HepG2 (cell line): Measurements from ENCODE around the gene ECE2. TPM values are rescaled to one million over a fixed set of nuclear protein-coding genes. Genes with fewer than 3 reads are reported as not detected.

Experiments
- CBX1 ChIP-seq: IDR thresholded peaks from one replicate; pipeline ENCODE4 v1.6.1; 2016; ENCODE audit warnings: antibody characterized with exemption, low read depth
- HDAC6 ChIP-seq: fragments of 200-600 bp; sonication (generic); IDR thresholded peaks from 2 replicates; pipeline ENCODE4 v1.7.0; 2017; ENCODE audit warnings: mild to moderate bottlenecking, antibody characterized with exemption, low read length, low read depth
- HMGA1 ChIP-seq: sonication (generic); formaldehyde crosslinking; conservative IDR thresholded peaks from 2 replicates; pipeline ENCODE4 v1.4.0; 2020; ENCODE audit warnings: missing genetic modification reagents
- MAZ ChIP-seq, 2 experiments: sonication (generic) in 1 of 2; formaldehyde crosslinking in 1 of 2; IDR thresholded peaks; 2 replicates each; pipeline versions ENCODE4 v1.5.0 to v1.6.1; 2012 to 2020; ENCODE audit warnings: low read depth in 2 of 2, mild to moderate bottlenecking in 2 of 2, borderline replicate concordance in 1 of 2, improper control_type of control experiment in 1 of 2, low read length in 1 of 2, missing genetic modification reagents in 1 of 2, moderate library complexity in 1 of 2
- NFE2 ChIP-seq: sonication (generic); formaldehyde crosslinking; IDR thresholded peaks from 2 replicates; pipeline ENCODE4 v1.4.0; 2020; ENCODE audit warnings: missing genetic modification reagents
- SKI ChIP-seq: fragments of 450-650 bp; IDR thresholded peaks from one replicate; pipeline ENCODE4 v1.6.1; 2018; ENCODE audit warnings: mild to moderate bottlenecking; ENCODE audit not compliant: partially characterized antibody
- SOX5 ChIP-seq: IDR thresholded peaks from 2 replicates; pipeline ENCODE4 v1.6.1; 2016; ENCODE audit warnings: borderline replicate concordance
- SP5 ChIP-seq: IDR thresholded peaks from 2 replicates; pipeline ENCODE4 v1.6.1; 2016; ENCODE audit warnings: low read depth, borderline replicate concordance
- SUZ12 ChIP-seq: fragments of 150-350 bp; IDR thresholded peaks from 2 replicates; pipeline ENCODE4 v1.6.1; 2014; ENCODE audit warnings: low read depth, low read length
- SYNCRIP ChIP-seq: fragments of 200-400 bp; formaldehyde crosslinking; IDR thresholded peaks from 2 replicates; pipeline ENCODE4 v1.6.1; 2018; ENCODE audit warnings: mild to moderate bottlenecking, low read depth, low read length; ENCODE audit not compliant: insufficient read depth
- TBX2 ChIP-seq: sonication (generic); formaldehyde crosslinking; IDR thresholded peaks from 2 replicates; pipeline ENCODE4 v1.5.0; 2020; ENCODE audit warnings: missing genetic modification reagents, mild to moderate bottlenecking, borderline replicate concordance
- ZNF138 ChIP-seq: sonication (generic); formaldehyde crosslinking; IDR thresholded peaks from 2 replicates; pipeline ENCODE4 v1.5.0; 2020; ENCODE audit warnings: mild to moderate bottlenecking, low read depth, missing genetic modification reagents
- ZSCAN25 ChIP-seq: sonication (generic); formaldehyde crosslinking; IDR thresholded peaks from 2 replicates; pipeline ENCODE4 v1.8.0; 2022; ENCODE audit warnings: mild to moderate bottlenecking, missing genetic modification reagents
- polyA plus RNA-seq, 8 experiments: library from polyadenylated mRNA; depleted of rRNA in 3 of 8; stranded (reverse) in 7 of 8; unstranded in 1 of 8; fragments of >200 nt; fragmentation: Illumina TruSeq in 4 of 8; extraction: Trizol in 4 of 8; gene quantifications; 2 replicates each; pipeline versions ENCODE4 v1.2.1 to v1.2.3, GENCODE V29; 2011 to 2016; ENCODE audit warnings: low read depth in 4 of 8, missing spikeins in 1 of 8, mixed read lengths in 1 of 8; ENCODE audit not compliant: insufficient read depth in 1 of 8
- total RNA-seq, 5 experiments: library from RNA; depleted of rRNA; stranded (reverse); fragments of >200 nt; fragmentation: Illumina TruSeq; extraction: Trizol; gene quantifications; 2 replicates each; pipeline ENCODE4 v1.2.3, GENCODE V29; 2016; ENCODE audit warnings: low read depth in 1 of 5
- TF ChIP-seq, protein P1 (sequence below): sonication (generic); formaldehyde crosslinking; IDR thresholded peaks from 2 replicates; pipeline ENCODE4 v1.4.0; 2020; ENCODE audit warnings: missing genetic modification reagents
- TF ChIP-seq, protein P2 (sequence below): sonication (generic); formaldehyde crosslinking; conservative IDR thresholded peaks from 2 replicates; pipeline ENCODE4 v1.4.0; 2020; ENCODE audit warnings: missing genetic modification reagents
- TF ChIP-seq, protein P3 (sequence below): IDR thresholded peaks from 2 replicates; pipeline ENCODE4 v1.6.1; 2016; ENCODE audit warnings: missing compliant biosample characterization, missing genetic modification reagents, borderline replicate concordance
- TF ChIP-seq, protein P4 (sequence below): sonication (generic); formaldehyde crosslinking; IDR thresholded peaks from 2 replicates; pipeline ENCODE4 v1.5.1; 2020; ENCODE audit warnings: mild to moderate bottlenecking, missing genetic modification reagents, moderate library complexity
- TF ChIP-seq, protein P5 (sequence below): sonication (generic); formaldehyde crosslinking; IDR thresholded peaks from 2 replicates; pipeline ENCODE4 v1.8.0; 2022; ENCODE audit warnings: missing genetic modification reagents, mild to moderate bottlenecking, moderate library complexity, borderline replicate concordance

ECE2 gene
- total and polyA plus RNA-seq, 2 of the 13 experiments (the other 11 are each of a cell fraction or from before 2014, with no cell fraction given), result not detected

DNA sequence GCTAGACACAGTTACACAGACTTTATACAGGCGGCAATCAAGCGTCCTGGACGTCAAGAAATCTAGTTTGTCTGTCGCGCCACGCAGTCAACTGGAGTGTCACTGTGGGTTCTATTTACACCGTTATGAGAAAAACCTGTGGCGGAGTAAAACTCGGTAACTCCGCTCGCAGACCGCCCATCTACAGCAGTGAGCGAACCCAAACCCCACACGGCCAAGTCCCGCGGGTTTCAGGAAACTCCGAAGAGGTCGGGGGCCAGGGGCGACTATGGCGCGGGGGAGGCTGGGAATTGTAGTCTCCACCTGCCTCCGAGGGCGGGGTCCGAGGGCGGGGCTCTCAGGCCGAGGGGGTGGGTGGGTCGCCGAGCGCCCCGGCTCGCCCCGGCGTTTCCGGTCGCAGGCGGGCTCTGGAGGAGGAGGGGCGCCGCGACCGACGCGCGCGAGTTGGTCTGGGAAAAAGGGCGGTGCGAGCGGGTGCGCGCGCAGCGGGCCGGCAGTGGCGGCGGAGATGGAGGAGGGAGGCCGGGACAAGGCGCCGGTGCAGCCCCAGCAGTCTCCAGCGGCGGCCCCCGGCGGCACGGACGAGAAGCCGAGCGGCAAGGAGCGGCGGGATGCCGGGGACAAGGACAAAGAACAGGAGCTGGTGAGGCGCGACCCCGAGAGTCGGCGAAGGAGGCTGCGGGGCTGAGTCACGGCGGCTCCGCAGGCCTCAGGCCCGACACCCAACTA, 23.1 kb downstream of the ECE2 start, which contains the start of gene PSMD2 (continued):
- TF ChIP-seq NFE2 (CRISPR knock-in tag) (no peak), HDAC6 (no peak), SKI (peak; percentile 17), TBX2 (no peak; the same call in 1 of the 2 replicates), SOX5 (peak; percentile 8; the same call in 1 of the 2 replicates), HMGA1 (CRISPR knock-in tag) (no peak), MAZ (IDR thresholded peaks at IDR 0.05; ENCODE audit: borderline replicate concordance, low read depth, low read length) (peak; percentile 93), MAZ (CRISPR knock-in tag; IDR thresholded peaks at IDR 0.05; ENCODE audit: low read depth) (peak; percentile 68), SYNCRIP (no peak), ZSCAN25 (no peak), SP5 (peak; percentile 72; the same call in 1 of the 2 replicates), CBX1 (no peak), ZNF138 (CRISPR knock-in tag) (no peak), SUZ12 (peak; percentile 60)
- TF ChIP-seq, protein P1, sequence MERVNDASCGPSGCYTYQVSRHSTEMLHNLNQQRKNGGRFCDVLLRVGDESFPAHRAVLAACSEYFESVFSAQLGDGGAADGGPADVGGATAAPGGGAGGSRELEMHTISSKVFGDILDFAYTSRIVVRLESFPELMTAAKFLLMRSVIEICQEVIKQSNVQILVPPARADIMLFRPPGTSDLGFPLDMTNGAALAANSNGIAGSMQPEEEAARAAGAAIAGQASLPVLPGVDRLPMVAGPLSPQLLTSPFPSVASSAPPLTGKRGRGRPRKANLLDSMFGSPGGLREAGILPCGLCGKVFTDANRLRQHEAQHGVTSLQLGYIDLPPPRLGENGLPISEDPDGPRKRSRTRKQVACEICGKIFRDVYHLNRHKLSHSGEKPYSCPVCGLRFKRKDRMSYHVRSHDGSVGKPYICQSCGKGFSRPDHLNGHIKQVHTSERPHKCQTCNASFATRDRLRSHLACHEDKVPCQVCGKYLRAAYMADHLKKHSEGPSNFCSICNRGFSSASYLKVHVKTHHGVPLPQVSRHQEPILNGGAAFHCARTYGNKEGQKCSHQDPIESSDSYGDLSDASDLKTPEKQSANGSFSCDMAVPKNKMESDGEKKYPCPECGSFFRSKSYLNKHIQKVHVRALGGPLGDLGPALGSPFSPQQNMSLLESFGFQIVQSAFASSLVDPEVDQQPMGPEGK (CRISPR knock-in tag), result peak; percentile 80
- TF ChIP-seq, protein P2, sequence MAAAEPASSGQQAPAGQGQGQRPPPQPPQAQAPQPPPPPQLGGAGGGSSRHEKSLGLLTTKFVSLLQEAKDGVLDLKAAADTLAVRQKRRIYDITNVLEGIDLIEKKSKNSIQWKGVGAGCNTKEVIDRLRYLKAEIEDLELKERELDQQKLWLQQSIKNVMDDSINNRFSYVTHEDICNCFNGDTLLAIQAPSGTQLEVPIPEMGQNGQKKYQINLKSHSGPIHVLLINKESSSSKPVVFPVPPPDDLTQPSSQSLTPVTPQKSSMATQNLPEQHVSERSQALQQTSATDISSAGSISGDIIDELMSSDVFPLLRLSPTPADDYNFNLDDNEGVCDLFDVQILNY (CRISPR knock-in tag), result no peak; the same call in 1 of the 2 replicates
- TF ChIP-seq, protein P3, sequence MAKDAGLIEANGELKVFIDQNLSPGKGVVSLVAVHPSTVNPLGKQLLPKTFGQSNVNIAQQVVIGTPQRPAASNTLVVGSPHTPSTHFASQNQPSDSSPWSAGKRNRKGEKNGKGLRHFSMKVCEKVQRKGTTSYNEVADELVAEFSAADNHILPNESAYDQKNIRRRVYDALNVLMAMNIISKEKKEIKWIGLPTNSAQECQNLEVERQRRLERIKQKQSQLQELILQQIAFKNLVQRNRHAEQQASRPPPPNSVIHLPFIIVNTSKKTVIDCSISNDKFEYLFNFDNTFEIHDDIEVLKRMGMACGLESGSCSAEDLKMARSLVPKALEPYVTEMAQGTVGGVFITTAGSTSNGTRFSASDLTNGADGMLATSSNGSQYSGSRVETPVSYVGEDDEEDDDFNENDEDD (CRISPR knock-in tag), result peak; percentile 70; the same call in 1 of the 2 replicates
- TF ChIP-seq, protein P4, sequence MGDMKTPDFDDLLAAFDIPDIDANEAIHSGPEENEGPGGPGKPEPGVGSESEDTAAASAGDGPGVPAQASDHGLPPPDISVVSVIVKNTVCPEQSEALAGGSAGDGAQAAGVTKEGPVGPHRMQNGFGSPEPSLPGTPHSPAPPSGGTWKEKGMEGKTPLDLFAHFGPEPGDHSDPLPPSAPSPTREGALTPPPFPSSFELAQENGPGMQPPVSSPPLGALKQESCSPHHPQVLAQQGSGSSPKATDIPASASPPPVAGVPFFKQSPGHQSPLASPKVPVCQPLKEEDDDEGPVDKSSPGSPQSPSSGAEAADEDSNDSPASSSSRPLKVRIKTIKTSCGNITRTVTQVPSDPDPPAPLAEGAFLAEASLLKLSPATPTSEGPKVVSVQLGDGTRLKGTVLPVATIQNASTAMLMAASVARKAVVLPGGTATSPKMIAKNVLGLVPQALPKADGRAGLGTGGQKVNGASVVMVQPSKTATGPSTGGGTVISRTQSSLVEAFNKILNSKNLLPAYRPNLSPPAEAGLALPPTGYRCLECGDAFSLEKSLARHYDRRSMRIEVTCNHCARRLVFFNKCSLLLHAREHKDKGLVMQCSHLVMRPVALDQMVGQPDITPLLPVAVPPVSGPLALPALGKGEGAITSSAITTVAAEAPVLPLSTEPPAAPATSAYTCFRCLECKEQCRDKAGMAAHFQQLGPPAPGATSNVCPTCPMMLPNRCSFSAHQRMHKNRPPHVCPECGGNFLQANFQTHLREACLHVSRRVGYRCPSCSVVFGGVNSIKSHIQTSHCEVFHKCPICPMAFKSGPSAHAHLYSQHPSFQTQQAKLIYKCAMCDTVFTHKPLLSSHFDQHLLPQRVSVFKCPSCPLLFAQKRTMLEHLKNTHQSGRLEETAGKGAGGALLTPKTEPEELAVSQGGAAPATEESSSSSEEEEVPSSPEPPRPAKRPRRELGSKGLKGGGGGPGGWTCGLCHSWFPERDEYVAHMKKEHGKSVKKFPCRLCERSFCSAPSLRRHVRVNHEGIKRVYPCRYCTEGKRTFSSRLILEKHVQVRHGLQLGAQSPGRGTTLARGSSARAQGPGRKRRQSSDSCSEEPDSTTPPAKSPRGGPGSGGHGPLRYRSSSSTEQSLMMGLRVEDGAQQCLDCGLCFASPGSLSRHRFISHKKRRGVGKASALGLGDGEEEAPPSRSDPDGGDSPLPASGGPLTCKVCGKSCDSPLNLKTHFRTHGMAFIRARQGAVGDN (CRISPR knock-in tag), result peak; percentile 79
- TF ChIP-seq, protein P5, sequence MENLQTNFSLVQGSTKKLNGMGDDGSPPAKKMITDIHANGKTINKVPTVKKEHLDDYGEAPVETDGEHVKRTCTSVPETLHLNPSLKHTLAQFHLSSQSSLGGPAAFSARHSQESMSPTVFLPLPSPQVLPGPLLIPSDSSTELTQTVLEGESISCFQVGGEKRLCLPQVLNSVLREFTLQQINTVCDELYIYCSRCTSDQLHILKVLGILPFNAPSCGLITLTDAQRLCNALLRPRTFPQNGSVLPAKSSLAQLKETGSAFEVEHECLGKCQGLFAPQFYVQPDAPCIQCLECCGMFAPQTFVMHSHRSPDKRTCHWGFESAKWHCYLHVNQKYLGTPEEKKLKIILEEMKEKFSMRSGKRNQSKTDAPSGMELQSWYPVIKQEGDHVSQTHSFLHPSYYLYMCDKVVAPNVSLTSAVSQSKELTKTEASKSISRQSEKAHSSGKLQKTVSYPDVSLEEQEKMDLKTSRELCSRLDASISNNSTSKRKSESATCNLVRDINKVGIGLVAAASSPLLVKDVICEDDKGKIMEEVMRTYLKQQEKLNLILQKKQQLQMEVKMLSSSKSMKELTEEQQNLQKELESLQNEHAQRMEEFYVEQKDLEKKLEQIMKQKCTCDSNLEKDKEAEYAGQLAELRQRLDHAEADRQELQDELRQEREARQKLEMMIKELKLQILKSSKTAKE, result no peak
